ENCODE data around the gene XXYLT1.

The XXYLT1 gene

DNA sequence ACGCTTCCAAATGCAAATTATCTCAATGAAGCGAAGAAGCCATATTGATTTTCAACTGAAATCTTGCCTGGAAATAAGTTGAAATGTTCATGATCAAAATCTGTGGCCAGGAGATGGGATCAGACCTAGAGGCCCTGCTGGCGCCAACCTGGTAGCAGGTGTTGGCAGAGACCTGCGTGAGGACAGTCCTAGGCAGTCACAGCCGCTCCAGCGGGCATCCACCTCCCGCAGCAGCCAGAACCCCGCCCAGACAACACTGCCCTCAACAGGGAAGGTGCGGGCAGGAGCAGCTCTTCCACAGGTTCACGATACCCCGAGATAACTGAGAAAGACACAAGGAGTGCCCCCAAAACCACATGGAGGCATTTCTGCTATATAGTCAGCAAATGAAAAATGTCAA, 145.3 kb downstream of the XXYLT1 start:
- no peak for TF ChIP-seq CTCF (IDR thresholded peaks at IDR 0.05; ENCODE audit: control extremely low read depth, extremely low read depth, low read depth, missing control alignments)
- POLR2A ChIA-PET, result no interaction called here
- CTCF ChIA-PET, result interaction anchor here (1.0 to 9.8 kb wide), 4 partner anchors 8 to 443 kb away, joined by 3 to 78 read pairs (median 5); no protein-coding TSS in a partner anchor

GRCh38 chr3:195124378-195124992, 146.5 kb downstream of the XXYLT1 start:
- POLR2A ChIA-PET, result interaction anchor here (0.6 kb wide), 1 partner anchor 479 kb away, joined by 4 read pairs; no protein-coding TSS in a partner anchor
- no peak for DNase-seq (ENCODE audit: extremely low spot score)
- CTCF ChIA-PET, result interaction anchor here (0.8 to 9.8 kb wide), 6 partner anchors 10 to 442 kb away, joined by 3 to 78 read pairs (median 4); partner anchors contain the start of gene XXYLT1
- TF ChIP-seq CTCF (IDR thresholded peaks at IDR 0.05; ENCODE audit: control extremely low read depth, extremely low read depth, low read depth, missing control alignments), result no peak

More for the DNA sequence above, 145.3 kb downstream of the XXYLT1 start:
- DNase-seq (ENCODE audit: extremely low spot score), result no peak

DNA sequence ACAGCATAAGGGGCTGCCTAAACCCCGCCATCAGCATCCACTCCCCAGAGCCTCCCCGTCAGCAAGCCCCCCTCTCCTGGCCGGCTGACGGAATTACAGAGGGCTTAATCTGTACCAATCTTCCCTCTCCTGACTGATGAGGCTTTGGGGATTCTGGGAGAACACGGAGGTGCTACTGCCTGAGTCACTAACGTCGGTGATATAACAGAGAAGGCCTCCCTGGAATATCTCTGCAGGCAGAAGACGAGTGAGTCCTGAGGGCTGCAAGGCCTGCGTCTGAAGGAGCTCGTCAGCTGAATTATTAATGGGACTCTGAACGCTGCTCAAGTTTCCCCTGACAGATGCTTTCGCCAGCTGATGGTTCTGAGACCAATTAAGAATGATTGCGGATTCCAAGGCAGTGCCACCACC, 147.7 kb downstream of the XXYLT1 start:
- no peak for DNase-seq (ENCODE audit: extremely low spot score)
- no peak for TF ChIP-seq CTCF (IDR thresholded peaks at IDR 0.05; ENCODE audit: control extremely low read depth, extremely low read depth, low read depth, missing control alignments)
- ChIA-PET POLR2A (no interaction called here), CTCF (interaction anchor here (1.3 to 9.8 kb wide), 5 partner anchors 9 to 148 kb away, joined by 3 to 78 read pairs (median 6); partner anchors contain the start of gene XXYLT1)

GRCh38 chr3:195122261-195122660, 148.7 kb downstream of the XXYLT1 start:
- DNase-seq (ENCODE audit: extremely low spot score), result no peak
- no peak for TF ChIP-seq CTCF (IDR thresholded peaks at IDR 0.05; ENCODE audit: control extremely low read depth, extremely low read depth, low read depth, missing control alignments)
- POLR2A ChIA-PET, result no interaction called here
- CTCF ChIA-PET, result interaction anchor here (1.1 to 9.8 kb wide), 4 partner anchors 9 to 139 kb away, joined by 4 to 78 read pairs (median 8); no protein-coding TSS in a partner anchor

DNA sequence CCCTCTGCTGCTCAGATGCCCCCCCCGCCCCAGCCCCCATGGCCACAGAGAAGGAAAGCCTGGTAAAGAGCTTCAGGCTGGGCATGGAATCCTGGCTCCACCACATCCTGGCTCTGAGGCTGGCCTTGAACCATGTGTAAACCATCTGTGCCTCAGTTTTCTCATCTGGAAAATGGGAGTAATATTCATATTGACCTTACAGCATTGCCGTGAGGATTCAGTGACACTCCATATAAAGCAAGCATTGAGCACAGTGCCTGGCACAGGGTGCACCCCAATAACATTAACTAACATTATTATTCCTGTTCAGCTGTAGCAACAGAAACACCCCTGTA, 150.7 kb downstream of the XXYLT1 start:
- POLR2A ChIA-PET, result no interaction called here

More for the DNA sequence above, 150.7 kb downstream of the XXYLT1 start:
- no peak for TF ChIP-seq CTCF (IDR thresholded peaks at IDR 0.05; ENCODE audit: control extremely low read depth, extremely low read depth, low read depth, missing control alignments)
- CTCF ChIA-PET, result interaction anchor here (1.2 to 9.8 kb wide), 6 partner anchors 10 to 438 kb away, joined by 3 to 78 read pairs (median 7); no protein-coding TSS in a partner anchor
- no peak for DNase-seq (ENCODE audit: extremely low spot score)

Measured in GM10248 (cell line).